Measurements from ENCODE around the gene ARR3. TPM values are rescaled to one million over a fixed set of nuclear protein-coding genes. Genes with fewer than 3 reads are reported as not detected.
"Not testable (repeated sequence)": the region's sequence is repeated elsewhere in the genome, so short reads cannot be mapped to it uniquely, and the experiment has no call there.

Gene ARR3
- not detected in 2 replicates for total RNA-seq

DNA sequence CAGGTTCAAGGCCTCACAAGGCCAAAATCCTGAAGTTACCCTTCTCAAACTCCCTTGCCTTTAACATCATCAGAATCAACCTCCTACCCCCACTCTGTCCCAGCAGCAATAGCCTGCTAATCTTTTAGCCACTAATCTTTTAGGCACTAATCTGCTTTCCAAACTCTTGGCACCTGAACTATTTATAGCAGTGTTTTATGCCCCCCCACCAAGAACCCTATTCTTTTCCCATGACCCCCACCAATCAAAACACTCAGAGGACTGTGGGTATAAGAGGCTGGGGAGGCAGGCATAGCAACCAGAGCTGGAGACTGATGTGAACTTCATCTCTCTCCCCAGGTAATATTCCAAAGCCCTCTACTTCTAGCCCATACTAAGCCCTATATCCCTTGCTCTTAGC lies at the start of gene ARR3:
TSS of gene ARR3 (plus strand) at position 301 of the 400 bp plus-strand sequence. CDS start 1,052 bp downstream, outside the sequence.
- no peak for DNase-seq (ENCODE audit: low read depth in 2 of 2)

DNA sequence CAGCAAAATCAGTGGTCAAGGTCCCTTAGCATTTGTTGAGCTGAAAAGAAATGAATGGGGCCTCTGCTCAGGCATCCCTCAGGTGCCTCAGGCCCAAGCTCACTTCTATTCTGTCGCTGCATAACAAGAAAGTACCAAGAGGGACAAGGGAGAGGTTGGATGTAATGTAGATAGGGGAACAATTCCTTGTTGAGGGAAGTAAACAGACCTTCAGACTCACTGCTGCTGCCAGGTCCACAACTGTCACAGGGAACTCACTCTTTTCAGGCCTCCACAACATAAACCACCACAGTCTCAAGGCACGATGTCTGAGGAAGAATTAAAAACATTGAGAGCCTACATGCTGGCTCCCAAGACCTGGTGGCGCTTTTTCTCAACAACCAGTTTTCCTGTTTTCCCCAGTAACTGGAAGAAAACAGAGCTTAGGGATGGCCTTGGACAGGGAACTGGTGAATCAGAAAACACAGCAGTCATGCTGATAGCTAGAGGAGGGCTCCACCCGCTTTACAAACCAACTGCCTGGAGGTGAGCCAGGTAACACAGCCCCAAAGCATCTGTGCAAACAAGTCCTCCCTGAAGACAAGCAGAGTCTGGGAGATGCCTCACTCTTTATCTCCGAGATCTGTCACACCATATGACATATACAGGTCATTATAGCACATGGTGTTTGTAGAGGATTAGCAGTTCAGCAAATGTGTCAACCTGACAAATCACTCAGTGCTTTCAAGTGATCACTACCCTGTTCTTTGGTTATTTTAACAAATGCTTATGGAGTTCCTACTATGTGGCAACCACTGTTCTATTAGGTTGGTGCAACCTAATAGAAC lies 48.0 kb upstream of the ARR3 start:
- no peak for DNase-seq (ENCODE audit: low read depth in 2 of 2)

- no peak for DNase-seq (ENCODE audit: low read depth in 2 of 2)
Measured at GRCh38 chrX:70226048-70226447, 42.1 kb upstream of the ARR3 start.

DNA sequence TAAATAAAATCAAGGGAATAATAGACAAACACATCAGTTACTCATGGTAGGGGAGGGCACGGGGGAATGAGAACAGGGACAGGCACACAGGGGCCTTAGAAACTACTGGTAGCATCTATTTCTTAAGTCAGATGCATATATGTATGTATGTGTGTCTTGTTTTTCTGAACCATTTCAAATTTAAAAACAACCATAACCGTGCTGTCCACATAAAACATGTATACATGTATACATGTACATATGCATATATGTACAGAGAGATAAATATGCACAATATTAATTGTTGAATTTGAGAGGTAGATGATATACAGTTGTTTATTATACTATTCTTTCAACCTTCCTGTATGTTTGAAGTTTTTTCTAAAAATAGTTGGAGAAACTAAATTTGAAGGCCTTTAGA lies 41.4 kb upstream of the ARR3 start:
- no peak for DNase-seq (ENCODE audit: low read depth in 2 of 2)

GRCh38 chrX:70231666-70232065 lies 36.5 kb upstream of the ARR3 start:
- DNase-seq (ENCODE audit: low read depth in 2 of 2): no peak

DNA sequence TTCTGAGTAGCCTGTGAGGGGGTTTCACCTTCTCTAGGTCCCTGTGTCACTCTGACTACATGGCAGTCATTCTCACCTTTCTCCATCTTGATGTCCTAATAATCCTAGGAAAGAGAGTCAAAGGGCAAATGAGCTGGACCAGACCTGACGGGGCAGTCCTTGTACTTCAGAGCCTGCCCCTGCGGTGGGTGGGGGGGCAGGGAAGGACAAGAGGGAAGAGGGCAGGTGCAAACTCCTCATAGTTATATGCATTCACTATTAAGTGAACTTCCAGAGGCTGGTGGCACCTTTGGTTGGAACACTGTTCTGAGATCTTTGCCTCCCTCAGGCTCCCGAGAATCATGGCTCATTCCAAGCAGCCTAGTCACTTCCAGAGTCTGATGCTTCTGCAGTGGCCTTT lies 33.8 kb upstream of the ARR3 start, which contains the start of gene AWAT1:
TSS of gene AWAT1 (plus strand) at position 301 of the 400 bp plus-strand sequence. CDS start at position 342, 41 bp downstream.
- DNase-seq (ENCODE audit: low read depth in 2 of 2): no peak

DNA sequence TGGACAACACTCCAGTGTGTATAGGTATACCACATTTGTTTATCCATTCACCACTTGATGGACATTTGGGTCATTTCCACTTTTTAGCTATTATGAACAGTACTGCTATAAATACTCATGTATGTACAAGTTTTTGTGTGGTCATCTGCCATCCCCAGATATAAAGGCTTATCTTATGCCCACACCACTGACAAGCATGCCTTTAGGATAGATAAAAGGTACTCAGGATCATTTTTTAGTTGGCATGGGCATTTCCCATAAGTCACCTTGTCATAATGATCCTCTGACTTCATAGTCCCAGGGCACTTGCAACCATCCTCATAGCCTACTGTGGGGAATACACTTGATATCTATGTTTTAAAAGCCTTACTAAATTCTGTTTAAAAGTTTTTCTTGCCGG lies 27.4 kb upstream of the ARR3 start:
- no peak for DNase-seq (ENCODE audit: low read depth in 2 of 2)

DNA sequence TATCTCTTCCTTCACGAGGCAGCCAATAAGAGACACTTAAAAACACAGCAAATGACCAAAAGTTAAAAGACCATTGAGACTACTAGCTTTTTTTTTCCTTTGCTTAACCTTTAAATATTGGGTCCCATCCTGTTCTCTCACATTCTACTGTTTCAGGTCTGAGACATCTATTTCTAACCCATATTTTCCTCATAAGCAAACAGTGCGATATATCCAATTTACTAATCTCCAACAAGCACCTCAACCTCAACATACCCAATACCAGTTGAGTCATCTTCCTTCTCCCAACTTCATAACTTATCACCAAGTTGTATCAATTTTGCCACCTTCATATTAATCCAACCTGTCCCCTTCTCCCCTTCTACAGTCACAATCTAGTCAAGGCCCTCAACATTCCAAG lies 26.6 kb upstream of the ARR3 start:
- DNase-seq (ENCODE audit: low read depth in 2 of 2): no peak

DNA sequence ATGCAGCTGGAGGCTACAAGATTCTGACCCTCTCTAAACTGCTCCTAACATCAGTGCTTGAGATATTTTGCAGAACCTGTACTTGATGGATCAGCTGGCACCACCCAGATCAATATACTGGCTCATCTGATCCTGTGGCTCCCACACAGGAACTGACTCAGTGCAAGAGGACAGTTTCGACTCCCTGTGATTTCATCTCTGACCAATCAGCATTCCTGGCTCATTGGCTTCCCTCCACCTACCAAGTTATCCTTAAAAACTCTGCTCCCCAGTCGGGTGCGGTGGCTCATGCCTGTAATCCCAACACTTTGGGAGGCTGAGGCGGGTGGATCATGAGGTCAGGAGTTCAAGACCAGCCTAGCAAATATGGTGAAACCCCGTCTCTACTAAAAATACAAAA lies 24.5 kb upstream of the ARR3 start:
- DNase-seq (ENCODE audit: low read depth in 2 of 2): not testable (repeated sequence)

- no peak for DNase-seq (ENCODE audit: low read depth in 2 of 2)
Measured at GRCh38 chrX:70244881-70245280, 23.3 kb upstream of the ARR3 start.

- DNase-seq (ENCODE audit: low read depth in 2 of 2): no peak
Measured at GRCh38 chrX:70247252-70247651, 20.9 kb upstream of the ARR3 start.

DNA sequence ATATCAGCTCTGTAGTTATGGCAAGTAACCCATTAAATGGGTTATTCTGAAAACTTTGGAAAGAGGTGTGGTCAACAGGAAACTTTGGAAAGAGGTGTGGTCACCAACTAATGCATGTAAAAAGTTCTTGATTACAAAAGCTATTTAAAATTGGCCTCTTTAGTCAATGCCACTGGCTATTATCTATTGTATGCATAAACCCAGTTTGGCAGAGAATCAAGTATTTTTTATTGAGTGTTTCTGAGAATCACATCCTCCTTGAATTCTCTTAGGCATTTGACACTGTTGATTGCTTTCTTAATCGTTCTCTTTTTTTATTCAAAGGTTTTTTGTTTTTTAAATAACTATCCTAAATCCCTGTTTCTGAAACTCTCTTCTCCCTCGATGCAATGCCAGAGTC lies 15.6 kb upstream of the ARR3 start:
- DNase-seq (ENCODE audit: low read depth in 2 of 2): no peak

- DNase-seq (ENCODE audit: low read depth in 2 of 2): no peak
Measured at GRCh38 chrX:70253377-70254062, 14.6 kb upstream of the ARR3 start.

DNA sequence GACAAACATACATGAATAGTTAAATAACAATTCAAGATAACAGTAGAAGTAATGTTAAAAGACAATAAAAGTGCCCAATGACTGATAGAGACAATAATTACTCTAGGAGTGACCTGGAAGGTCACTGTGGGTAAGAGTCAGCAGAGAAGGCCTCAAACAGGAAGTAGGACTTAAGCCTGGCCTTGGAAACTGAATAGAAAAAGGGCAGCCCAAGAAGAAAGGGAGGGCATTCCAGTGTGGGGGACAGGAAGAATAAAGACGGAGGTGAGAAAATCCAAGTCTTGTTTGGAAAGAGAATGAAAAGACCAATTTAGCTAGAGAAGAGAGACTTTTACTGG lies 14.1 kb upstream of the ARR3 start:
- DNase-seq (ENCODE audit: low read depth in 2 of 2): no peak

DNA sequence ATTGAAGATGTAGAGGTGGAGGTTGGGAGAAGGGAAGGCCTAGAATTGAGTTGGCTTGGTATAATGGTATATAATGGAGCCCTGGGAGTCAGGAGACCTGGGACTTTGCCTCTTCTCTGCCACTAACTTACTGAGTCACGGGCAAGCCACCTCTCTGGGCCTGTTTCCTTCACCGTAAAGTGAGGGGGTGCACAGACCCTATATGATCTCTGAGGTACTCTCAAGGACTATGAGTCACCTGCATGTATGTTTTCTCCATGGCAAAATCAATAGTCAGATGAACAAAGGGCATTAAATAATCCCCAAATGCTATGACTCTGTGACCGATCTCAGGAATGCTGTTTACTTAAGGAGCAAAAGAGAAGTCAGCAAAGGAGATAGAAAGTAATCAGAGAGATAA lies 13.2 kb upstream of the ARR3 start:
- DNase-seq (ENCODE audit: low read depth in 2 of 2): no peak

- no peak for DNase-seq (ENCODE audit: low read depth in 2 of 2)
Measured at GRCh38 chrX:70255452-70255851, 12.7 kb upstream of the ARR3 start.

- DNase-seq (ENCODE audit: low read depth in 2 of 2): no peak
Measured at GRCh38 chrX:70257423-70258288, 10.5 kb upstream of the ARR3 start.

GRCh38 chrX:70260104-70260503 lies 8.0 kb upstream of the ARR3 start, which contains the start of gene P2RY4:
TSS of gene P2RY4 (minus strand) at chrX:70260204. CDS start at chrX:70259624, 580 bp downstream.
- DNase-seq (ENCODE audit: low read depth in 2 of 2): no peak

- DNase-seq (ENCODE audit: low read depth in 2 of 2): peak in 1 of 2 donors; percentile 25
Measured at GRCh38 chrX:70262952-70263567, 5.1 kb upstream of the ARR3 start.

GRCh38 chrX:70264784-70265183 lies 3.4 kb upstream of the ARR3 start:
- DNase-seq (ENCODE audit: low read depth in 2 of 2): peak in 1 of 2 donors; percentile 3

- not testable (repeated sequence) for DNase-seq (ENCODE audit: low read depth in 2 of 2)
Measured at GRCh38 chrX:70274029-70274428, 5.9 kb downstream of the ARR3 start.
